ENCODE measurements around the gene SLC22A14.

DNA sequence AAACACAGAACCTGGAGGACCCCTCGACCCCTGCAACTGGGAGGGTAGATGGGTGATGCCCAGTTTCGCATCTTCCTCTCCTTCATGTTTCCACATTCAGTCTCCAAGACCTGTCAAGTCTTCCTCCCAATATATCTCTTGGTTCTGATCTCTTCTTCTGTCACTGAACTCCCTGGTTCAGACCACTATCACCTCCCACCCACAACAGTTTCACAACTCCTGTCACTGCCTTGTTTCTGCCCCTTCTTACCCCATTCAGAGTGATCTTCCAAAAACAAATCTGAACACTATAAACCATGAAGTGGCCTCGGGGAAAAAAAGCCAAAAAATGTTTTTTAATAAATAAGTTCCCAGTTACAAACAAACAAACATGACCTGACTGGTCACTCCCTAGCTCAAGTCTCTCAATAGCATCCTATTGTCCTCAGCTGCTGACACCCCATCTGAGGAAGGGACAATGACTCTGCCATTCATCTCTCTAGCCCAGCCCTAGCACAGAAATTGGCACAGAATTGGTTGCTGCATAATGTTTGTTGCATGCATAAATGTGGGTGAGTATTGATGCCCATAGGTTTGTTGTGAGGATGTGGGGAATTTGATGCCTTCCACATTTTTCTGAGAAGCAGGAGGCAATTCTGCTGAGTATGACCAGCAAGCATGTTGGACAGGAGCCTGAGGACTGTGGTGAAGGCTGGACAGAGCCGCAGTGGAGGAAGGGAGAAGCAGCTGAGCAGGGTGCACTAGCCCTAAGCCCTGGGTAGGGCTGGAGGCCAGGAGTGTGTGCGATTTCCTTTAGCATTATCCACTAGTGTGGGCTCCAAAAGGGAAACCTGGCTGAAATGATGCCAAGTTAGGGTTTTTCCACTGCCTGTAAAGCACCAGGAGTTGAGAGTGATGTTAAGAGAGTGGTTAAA, 52.3 kb downstream of the SLC22A14 start:
- TF ChIP-seq POLR2A (IDR thresholded peaks at IDR 0.05; ENCODE audit: low read depth, low read length), result no peak
- TF ChIP-seq POLR2AphosphoS5 (IDR thresholded peaks at IDR 0.05; ENCODE audit: low read depth, low read length), result no peak
- no peak for TF ChIP-seq TAF1 (IDR thresholded peaks at IDR 0.05; ENCODE audit: borderline replicate concordance, low read depth, low read length)

All from GM12892 (cell line).